Type B pancreatic cell (in vitro differentiated cells): Measurements from ENCODE around the gene AP2A2. TPM values are rescaled to one million over a fixed set of nuclear protein-coding genes. Genes with fewer than 3 reads are reported as not detected.

ENCODE experiments used
- DNase-seq: peaks from one replicate; pipeline ENCODE4 v3.0.0; 2021; ENCODE audit warnings: mixed read lengths; ENCODE audit not compliant: unreplicated experiment; ENCODE audit errors: extremely low spot score
- H3K27ac Mint-ChIP-seq: 2 replicates; pipeline ENCODE4 v1.8.0; 2021; ENCODE audit warnings: mild to moderate bottlenecking, mixed read lengths
- H3K27me3 Mint-ChIP-seq: 2 replicates; pipeline ENCODE4 v1.8.0; 2021; ENCODE audit warnings: mixed read lengths
- H3K36me3 Mint-ChIP-seq: 2 replicates; pipeline ENCODE4 v1.8.0; 2021; ENCODE audit warnings: mixed read lengths
- H3K4me1 Mint-ChIP-seq: one replicate; pipeline ENCODE4 v1.8.0; 2021; ENCODE audit warnings: mixed read lengths; ENCODE audit not compliant: unreplicated experiment
- H3K4me3 Mint-ChIP-seq: 2 replicates; pipeline ENCODE4 v1.8.0; 2021; ENCODE audit warnings: mild to moderate bottlenecking, mixed read lengths
- H3K9me3 Mint-ChIP-seq: 2 replicates; pipeline ENCODE4 v1.8.0; 2021; ENCODE audit warnings: mixed read lengths
- CTCF ChIP-seq: fragments of 200-600 bp; sonication (generic); conservative IDR thresholded peaks from 2 replicates; pipeline ENCODE4 v1.5.0; 2021; ENCODE audit warnings: antibody characterized with exemption, mild to moderate bottlenecking
- total RNA-seq: library from RNA; stranded (reverse); gene quantifications from 2 replicates; pipeline ENCODE4 v1.2.1, GENCODE V29; 2021; ENCODE audit warnings: low replicate concordance

AP2A2 gene
- total RNA-seq, 1 donor from 2014 or later = 109 TPM

- no peaks in the 10 kb centered on the region for H3K9me3 Mint-ChIP-seq
- no peak overlapping the region for H3K27ac Mint-ChIP-seq
- no peak for DNase-seq
- TF ChIP-seq CTCF = no peak
- H3K4me1 Mint-ChIP-seq = no peaks in the 10 kb centered on the region
- H3K36me3 Mint-ChIP-seq = no peaks in the 10 kb centered on the region
- no peaks in the 10 kb centered on the region for H3K27me3 Mint-ChIP-seq
- H3K4me3 Mint-ChIP-seq = no peak overlapping the region
Observed at GRCh38 chr11:1024597-1025409, 99.1 kb downstream of the AP2A2 start.

GRCh38 chr11:1025410-1026162, 99.9 kb downstream of the AP2A2 start:
- no peaks in the 10 kb centered on the region for H3K27me3 Mint-ChIP-seq
- no peak for TF ChIP-seq CTCF
- H3K4me1 Mint-ChIP-seq = no peaks in the 10 kb centered on the region
- H3K27ac Mint-ChIP-seq = no peak overlapping the region
- H3K4me3 Mint-ChIP-seq = no peak overlapping the region
- no peaks in the 10 kb centered on the region for H3K36me3 Mint-ChIP-seq
- no peak for DNase-seq
- no peaks in the 10 kb centered on the region for H3K9me3 Mint-ChIP-seq

GRCh38 chr11:1026163-1026450, 100.4 kb downstream of the AP2A2 start:
- Mint-ChIP-seq H3K9me3 (no peaks in the 10 kb centered on the region), H3K27ac (no peak overlapping the region), H3K27me3 (no peaks in the 10 kb centered on the region), H3K4me1 (no peaks in the 10 kb centered on the region), H3K4me3 (no peak overlapping the region), H3K36me3 (no peaks in the 10 kb centered on the region)
- no peak for DNase-seq
- TF ChIP-seq CTCF = no peak

- no peak overlapping the region for H3K4me3 Mint-ChIP-seq
- H3K27ac Mint-ChIP-seq = no peak overlapping the region
- no peaks in the 10 kb centered on the region for H3K27me3 Mint-ChIP-seq
- no peak for DNase-seq
- no peak for TF ChIP-seq CTCF
- no peaks in the 10 kb centered on the region for H3K9me3 Mint-ChIP-seq
- H3K36me3 Mint-ChIP-seq = no peaks in the 10 kb centered on the region
- no peaks in the 10 kb centered on the region for H3K4me1 Mint-ChIP-seq
Observed at GRCh38 chr11:1026641-1027482, 101.2 kb downstream of the AP2A2 start.

GRCh38 chr11:1027483-1028290, 102.0 kb downstream of the AP2A2 start:
- no peak for TF ChIP-seq CTCF
- Mint-ChIP-seq H3K27ac (no peak overlapping the region), H3K36me3 (no peaks in the 10 kb centered on the region), H3K4me3 (no peak overlapping the region), H3K4me1 (no peaks in the 10 kb centered on the region), H3K27me3 (no peaks in the 10 kb centered on the region), H3K9me3 (no peaks in the 10 kb centered on the region)
- DNase-seq = no peak
